Measurements from ENCODE around the gene EPHB6. TPM values are rescaled to one million over a fixed set of nuclear protein-coding genes. Genes with fewer than 3 reads are reported as not detected.

The EPHB6 gene
- total RNA-seq, 2 experiments from 2014 or later, result 0.41 to 0.57 TPM

DNA sequence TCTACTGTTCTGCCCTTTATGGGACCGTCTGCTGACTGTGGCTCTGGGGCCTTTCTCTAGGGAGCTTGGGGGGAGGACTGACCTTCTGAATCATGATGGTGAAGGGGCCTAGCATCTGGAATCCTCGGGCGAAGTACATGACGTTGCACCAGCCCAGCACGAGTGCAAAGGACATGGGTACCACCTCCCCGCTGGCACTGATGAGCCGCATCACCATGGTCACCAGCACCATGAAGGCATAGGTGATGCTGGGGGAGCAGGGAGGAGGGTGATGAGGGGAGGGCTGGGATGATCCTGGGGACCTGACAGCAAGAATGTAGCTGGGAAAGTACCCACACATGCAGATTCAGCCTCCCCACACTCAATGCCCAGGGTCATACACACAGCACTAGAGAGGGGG lies 19.5 kb downstream of the EPHB6 start:
- no peak overlapping the region for H3K27ac ChIP-seq (ENCODE audit: low read depth, low read length, poor library complexity, severe bottlenecking)
- no peak overlapping the region for H2AFZ ChIP-seq (ENCODE audit: low read length)
- no peaks in the 10 kb centered on the region for H3K79me2 ChIP-seq (ENCODE audit: insufficient read depth, low read depth, low read length)
- H3K36me3 ChIP-seq (ENCODE audit: insufficient read depth, low read length), result no peaks in the 10 kb centered on the region
- H3K4me3 ChIP-seq (ENCODE audit: low read depth, low read length, poor library complexity, severe bottlenecking), result no peak overlapping the region
- intact Hi-C loops (cut with micrococcal nuclease; ENCODE audit: unreplicated experiment), result no loop called here
- CTCF ChIA-PET (ENCODE audit: unreplicated experiment), result no interaction called here
- no peak for DNase-seq (ENCODE audit: low spot score)
- TF ChIP-seq, protein P1, sequence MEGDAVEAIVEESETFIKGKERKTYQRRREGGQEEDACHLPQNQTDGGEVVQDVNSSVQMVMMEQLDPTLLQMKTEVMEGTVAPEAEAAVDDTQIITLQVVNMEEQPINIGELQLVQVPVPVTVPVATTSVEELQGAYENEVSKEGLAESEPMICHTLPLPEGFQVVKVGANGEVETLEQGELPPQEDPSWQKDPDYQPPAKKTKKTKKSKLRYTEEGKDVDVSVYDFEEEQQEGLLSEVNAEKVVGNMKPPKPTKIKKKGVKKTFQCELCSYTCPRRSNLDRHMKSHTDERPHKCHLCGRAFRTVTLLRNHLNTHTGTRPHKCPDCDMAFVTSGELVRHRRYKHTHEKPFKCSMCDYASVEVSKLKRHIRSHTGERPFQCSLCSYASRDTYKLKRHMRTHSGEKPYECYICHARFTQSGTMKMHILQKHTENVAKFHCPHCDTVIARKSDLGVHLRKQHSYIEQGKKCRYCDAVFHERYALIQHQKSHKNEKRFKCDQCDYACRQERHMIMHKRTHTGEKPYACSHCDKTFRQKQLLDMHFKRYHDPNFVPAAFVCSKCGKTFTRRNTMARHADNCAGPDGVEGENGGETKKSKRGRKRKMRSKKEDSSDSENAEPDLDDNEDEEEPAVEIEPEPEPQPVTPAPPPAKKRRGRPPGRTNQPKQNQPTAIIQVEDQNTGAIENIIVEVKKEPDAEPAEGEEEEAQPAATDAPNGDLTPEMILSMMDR (conservative IDR thresholded peaks at IDR 0.05; ENCODE audit: low read length), result no peak
- no peak for TF ChIP-seq EZH2phosphoT487 (IDR thresholded peaks at IDR 0.05; ENCODE audit: borderline replicate concordance, low read depth, low read length)
- H4K20me1 ChIP-seq (ENCODE audit: insufficient read depth, low read length), result no peaks in the 10 kb centered on the region
- POLR2A ChIA-PET, result no interaction called here
- no peaks in the 10 kb centered on the region for H3K9me2 ChIP-seq (ENCODE audit: insufficient read depth, low read length)
- H3K9me3 ChIP-seq (ENCODE audit: low read length), result no peaks in the 10 kb centered on the region
- H3K4me2 ChIP-seq (ENCODE audit: low read length), result no peak overlapping the region
- H3K4me1 ChIP-seq (ENCODE audit: insufficient read depth, low read length, poor library complexity, severe bottlenecking), result no peaks in the 10 kb centered on the region
- BruUV-seq (replicated peaks), result no TSS peak

DNA sequence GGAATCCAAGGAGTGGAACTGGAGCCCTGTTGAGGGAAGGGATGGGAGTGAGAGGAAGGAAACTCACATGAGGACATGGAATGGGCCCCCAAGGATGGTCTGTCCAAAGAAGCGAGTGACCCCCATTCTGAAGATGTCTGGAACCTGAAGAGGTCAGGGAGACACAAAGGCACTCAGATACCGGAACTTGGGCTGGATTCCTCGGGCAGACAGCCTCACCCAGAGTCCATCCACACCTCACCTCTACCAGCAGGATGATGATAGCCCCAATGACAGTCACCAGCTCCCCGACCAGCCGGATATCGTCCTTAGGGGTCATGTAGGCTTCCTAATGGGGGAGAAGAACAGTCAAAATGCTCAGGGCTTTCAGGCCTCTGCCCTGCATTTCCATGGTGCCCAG lies 20.0 kb downstream of the EPHB6 start:
- TF ChIP-seq, protein P1 (conservative IDR thresholded peaks at IDR 0.05; ENCODE audit: low read length), result no peak
- no peak overlapping the region for H3K4me2 ChIP-seq (ENCODE audit: low read length)
- intact Hi-C loops (cut with micrococcal nuclease; ENCODE audit: unreplicated experiment), result no loop called here
- no peaks in the 10 kb centered on the region for H3K79me2 ChIP-seq (ENCODE audit: insufficient read depth, low read depth, low read length)
- no peaks in the 10 kb centered on the region for H3K36me3 ChIP-seq (ENCODE audit: insufficient read depth, low read length)
- ChIA-PET POLR2A (no interaction called here), CTCF (ENCODE audit: unreplicated experiment) (no interaction called here)
- H3K4me3 ChIP-seq (ENCODE audit: low read depth, low read length, poor library complexity, severe bottlenecking), result no peak overlapping the region
- no peaks in the 10 kb centered on the region for H4K20me1 ChIP-seq (ENCODE audit: insufficient read depth, low read length)
- no TSS peak for BruUV-seq (replicated peaks)
- DNase-seq (ENCODE audit: low spot score), result no peak
- no peaks in the 10 kb centered on the region for H3K4me1 ChIP-seq (ENCODE audit: insufficient read depth, low read length, poor library complexity, severe bottlenecking)
- H3K9me2 ChIP-seq (ENCODE audit: insufficient read depth, low read length), result no peaks in the 10 kb centered on the region
- no peak overlapping the region for H2AFZ ChIP-seq (ENCODE audit: low read length)
- H3K9me3 ChIP-seq (ENCODE audit: low read length), result no peaks in the 10 kb centered on the region
- H3K27ac ChIP-seq (ENCODE audit: low read depth, low read length, poor library complexity, severe bottlenecking), result no peak overlapping the region

- intact Hi-C loops (cut with micrococcal nuclease; ENCODE audit: unreplicated experiment), result no loop called here
- H3K9me3 ChIP-seq (ENCODE audit: low read length), result no peaks in the 10 kb centered on the region
- TF ChIP-seq, protein P1 (conservative IDR thresholded peaks at IDR 0.05; ENCODE audit: low read length), result no peak
- no peak for TF ChIP-seq EZH2phosphoT487 (IDR thresholded peaks at IDR 0.05; ENCODE audit: borderline replicate concordance, low read depth, low read length)
- no peak overlapping the region for H3K4me3 ChIP-seq (ENCODE audit: low read depth, low read length, poor library complexity, severe bottlenecking)
- H2AFZ ChIP-seq (ENCODE audit: low read length), result no peak overlapping the region
- H3K27ac ChIP-seq (ENCODE audit: low read depth, low read length, poor library complexity, severe bottlenecking), result no peak overlapping the region
- ChIA-PET POLR2A (no interaction called here), CTCF (ENCODE audit: unreplicated experiment) (no interaction called here)
- no peak for DNase-seq (ENCODE audit: low spot score)
- H4K20me1 ChIP-seq (ENCODE audit: insufficient read depth, low read length), result no peaks in the 10 kb centered on the region
- H3K4me2 ChIP-seq (ENCODE audit: low read length), result no peak overlapping the region
- no peaks in the 10 kb centered on the region for H3K36me3 ChIP-seq (ENCODE audit: insufficient read depth, low read length)
- no peaks in the 10 kb centered on the region for H3K4me1 ChIP-seq (ENCODE audit: insufficient read depth, low read length, poor library complexity, severe bottlenecking)
- no peaks in the 10 kb centered on the region for H3K79me2 ChIP-seq (ENCODE audit: insufficient read depth, low read depth, low read length)
- no TSS peak for BruUV-seq (replicated peaks)
- H3K9me2 ChIP-seq (ENCODE audit: insufficient read depth, low read length), result no peaks in the 10 kb centered on the region
Measured at GRCh38 chr7:142875456-142875855, 20.6 kb downstream of the EPHB6 start.

Measured in OCI-LY7 (cell line).